SU-DHL-6 (cell line): ENCODE results near the gene ZNF292.

ENCODE experiments used
- H2AFZ ChIP-seq: fragments of 200-600 bp; sonication (generic); 2 replicates; pipeline ENCODE4 v1.6.1; 2014; ENCODE audit warnings: low read depth, mild to moderate bottlenecking, moderate library complexity, mixed read lengths, antibody characterized with exemption, low read length; ENCODE audit not compliant: severe bottlenecking
- H3F3A ChIP-seq: fragments of 200-600 bp; shearing (Covaris generic); 2 replicates; pipeline ENCODE4 v1.6.0; 2016; ENCODE audit warnings: antibody characterized with exemption, mild to moderate bottlenecking; ENCODE audit not compliant: insufficient read depth
- H3K27ac ChIP-seq: fragments of 200-600 bp; sonication (generic); 2 replicates; pipeline ENCODE4 v1.5.1; 2016; ENCODE audit warnings: low read depth, mild to moderate bottlenecking, low read length, moderate library complexity, mixed read lengths
- H3K27me3 ChIP-seq: fragments of 200-600 bp; sonication (generic), shearing (Covaris generic); 2 replicates; pipeline ENCODE4 v1.6.0; 2014; ENCODE audit warnings: mild to moderate bottlenecking, low read length
- H3K36me3 ChIP-seq: fragments of 200-600 bp; sonication (generic); 2 replicates; pipeline ENCODE4 v1.6.1; 2014; ENCODE audit warnings: mild to moderate bottlenecking, low read length, mixed read lengths
- H3K4me2 ChIP-seq: fragments of 300-600, 200-600 bp; shearing (Covaris generic), sonication (generic); 2 replicates; pipeline ENCODE4 v1.6.0; 2014; ENCODE audit warnings: low read length, low read depth, mild to moderate bottlenecking; ENCODE audit not compliant: poor library complexity, severe bottlenecking
- H3K4me3 ChIP-seq: fragments of 200-600 bp; sonication (generic); 2 replicates; pipeline ENCODE4 v1.5.1; 2014; ENCODE audit warnings: antibody characterized with exemption, low read length, mild to moderate bottlenecking, mixed read lengths; ENCODE audit not compliant: insufficient read depth, poor library complexity, severe bottlenecking
- H3K79me2 ChIP-seq: fragments of 200-600 bp; sonication (generic); 2 replicates; pipeline ENCODE4 v1.6.1; 2014; ENCODE audit warnings: mild to moderate bottlenecking, low read length, moderate library complexity; ENCODE audit not compliant: insufficient read depth
- H3K9ac ChIP-seq: fragments of 200-600 bp; sonication (generic); 2 replicates; pipeline ENCODE4 v1.7.0; 2014; ENCODE audit warnings: mild to moderate bottlenecking, low read length
- H3K9me2 ChIP-seq: fragments of 200-600 bp; sonication (generic); replicated peaks from 2 replicates; pipeline ENCODE4 v1.6.1; 2014; ENCODE audit warnings: low read length; ENCODE audit not compliant: insufficient read depth
- H3K9me3 ChIP-seq: fragments of 200-600 bp; sonication (generic); 2 replicates; pipeline ENCODE4 v1.6.1; 2014; ENCODE audit warnings: low read length, mixed read lengths; ENCODE audit not compliant: insufficient read depth
- H4K20me1 ChIP-seq: fragments of 200-600 bp; sonication (generic); 2 replicates; pipeline ENCODE4 v1.6.1; 2014; ENCODE audit warnings: low read depth, mild to moderate bottlenecking, antibody characterized with exemption, low read length, moderate library complexity, mixed read lengths
- CTCF ChIP-seq: fragments of 200-600 bp; sonication (generic); IDR thresholded peaks from one replicate; pipeline ENCODE4 v1.5.1; 2017; ENCODE audit warnings: antibody characterized with exemption, mild to moderate bottlenecking, low read length, moderate library complexity; ENCODE audit not compliant: insufficient read depth, poor library complexity, severe bottlenecking
- EZH2phosphoT487 ChIP-seq: fragments of 200-600 bp; sonication (generic), shearing (Covaris generic); conservative IDR thresholded peaks from 2 replicates; pipeline ENCODE4 v1.6.1; 2018; ENCODE audit warnings: mild to moderate bottlenecking, antibody characterized with exemption, low read length, moderate library complexity, mixed read lengths

ZNF292 gene

GRCh38 chr6:87210979-87211378 is 55.6 kb downstream of the ZNF292 start:
- H4K20me1 ChIP-seq = peaks cover 46% of the 10 kb centered on the region

GRCh38 chr6:87212596-87212995 is 57.2 kb downstream of the ZNF292 start:
- Histone ChIP-seq H3K79me2 (peaks cover 74% of the 10 kb centered on the region), H3K27me3 (no peaks in the 10 kb centered on the region), H3K9me3 (no peaks in the 10 kb centered on the region), H3K9ac (no peak overlapping the region), H3K36me3 (peaks cover 19% of the 10 kb centered on the region), H3K4me3 (no peak overlapping the region), H3K4me2 (no peak overlapping the region), H4K20me1 (peaks cover 34% of the 10 kb centered on the region), H2AFZ (no peak overlapping the region), H3K27ac (no peak overlapping the region), H3F3A (peaks cover under 1% of the 10 kb centered on the region; the same call in 1 of the 2 replicates), H3K9me2 (no peaks in the 10 kb centered on the region)
- no peak for TF ChIP-seq CTCF
- no peak for TF ChIP-seq EZH2phosphoT487

More at GRCh38 chr6:87210979-87211378, 55.6 kb downstream of the ZNF292 start:
- Histone ChIP-seq H3K27me3 (no peaks in the 10 kb centered on the region), H3F3A (peaks cover 3% of the 10 kb centered on the region; the same call in 1 of the 2 replicates), H3K4me3 (no peak overlapping the region), H3K9ac (no peak overlapping the region), H3K4me2 (no peak overlapping the region), H3K79me2 (peaks cover 91% of the 10 kb centered on the region), H3K27ac (no peak overlapping the region), H2AFZ (no peak overlapping the region), H3K9me3 (no peaks in the 10 kb centered on the region), H3K9me2 (no peaks in the 10 kb centered on the region), H3K36me3 (peaks cover 8% of the 10 kb centered on the region; the same call in 1 of the 2 replicates)
- TF ChIP-seq CTCF (no peak), EZH2phosphoT487 (no peak)

- H3F3A ChIP-seq = peaks cover 6% of the 10 kb centered on the region; the same call in 1 of the 2 replicates
- H3K79me2 ChIP-seq = peaks cover 67% of the 10 kb centered on the region
- H3K9me2 ChIP-seq = no peaks in the 10 kb centered on the region
- no peak overlapping the region for H2AFZ ChIP-seq
- no peak overlapping the region for H3K4me3 ChIP-seq
- H3K36me3 ChIP-seq = peaks cover 26% of the 10 kb centered on the region
- no peak overlapping the region for H3K4me2 ChIP-seq
- no peak overlapping the region for H3K27ac ChIP-seq
- no peaks in the 10 kb centered on the region for H3K9me3 ChIP-seq
- TF ChIP-seq CTCF = no peak
- no peak for TF ChIP-seq EZH2phosphoT487
- H3K27me3 ChIP-seq = no peaks in the 10 kb centered on the region
- peaks cover 32% of the 10 kb centered on the region for H4K20me1 ChIP-seq
- no peak overlapping the region for H3K9ac ChIP-seq
Observed at GRCh38 chr6:87213364-87213763, 58.0 kb downstream of the ZNF292 start.
